Bronchial epithelial cell (primary cell): ENCODE data around the gene ERI2. TPM values are rescaled to one million over a fixed set of nuclear protein-coding genes. Genes with fewer than 3 reads are reported as not detected.

ENCODE experiments used
- DNase-seq: peaks from one replicate; pipeline ENCODE4 v3.0.0-alpha.2; 2010; ENCODE audit warnings: low read depth
- FAIRE-seq: peaks from 2 replicates; lab custom pipeline; 2011; peaks lifted over from hg19 to GRCh38; lab: Jason Lieb, UNC
- H3K27me3 ChIP-seq: 2 replicates; pipeline ENCODE4 v1.5.1; 2011; ENCODE audit warnings: low read length; ENCODE audit not compliant: control insufficient read depth, insufficient read depth
- H3K36me3 ChIP-seq: 2 replicates; pipeline ENCODE4 v1.5.1; 2011; ENCODE audit warnings: low read length; ENCODE audit not compliant: control insufficient read depth, insufficient read depth
- H3K4me3 ChIP-seq: 2 replicates; pipeline ENCODE4 v1.5.1; 2011; ENCODE audit warnings: mild to moderate bottlenecking, low read depth, low read length, control low read depth
- CTCF ChIP-seq: IDR thresholded peaks from 2 replicates; pipeline ENCODE4 v1.5.1; 2011; ENCODE audit warnings: mild to moderate bottlenecking, moderate library complexity, low read length, control low read depth, inconsistent platforms; ENCODE audit not compliant: insufficient read depth, severe bottlenecking
- total RNA-seq: library from RNA; depleted of rRNA; stranded (reverse); fragments of >200 nt; gene quantifications from 2 replicates; pipeline ENCODE4 v1.2.1, GENCODE V29; 2014

The ERI2 gene
- total RNA-seq, 1 donor from 2014 or later, result 16.6 TPM

DNA sequence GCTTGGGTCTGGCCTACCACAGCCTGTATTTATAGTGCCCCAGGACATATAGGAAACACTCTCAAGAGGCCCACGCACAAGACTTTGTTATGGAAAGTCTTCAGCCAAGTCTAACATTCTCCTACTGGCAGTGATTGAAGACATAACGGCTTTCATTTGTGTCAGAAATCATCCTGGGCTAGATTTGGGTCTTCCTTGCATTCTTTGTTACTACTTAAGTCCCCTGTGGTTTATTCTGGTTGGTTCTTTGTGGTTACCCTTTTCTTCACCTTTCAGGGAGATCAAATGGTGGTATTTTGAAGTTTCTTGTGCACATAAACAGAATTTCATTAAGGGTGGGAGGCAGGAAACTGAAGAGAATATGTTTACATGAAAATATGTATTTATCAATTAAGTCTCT is 37.8 kb upstream of the ERI2 start:
- Histone ChIP-seq H3K27me3 (no peaks in the 10 kb centered on the region), H3K4me3 (no peak overlapping the region), H3K36me3 (no peaks in the 10 kb centered on the region)
- no peak for FAIRE-seq
- no peak for TF ChIP-seq CTCF
- no peak for DNase-seq

DNA sequence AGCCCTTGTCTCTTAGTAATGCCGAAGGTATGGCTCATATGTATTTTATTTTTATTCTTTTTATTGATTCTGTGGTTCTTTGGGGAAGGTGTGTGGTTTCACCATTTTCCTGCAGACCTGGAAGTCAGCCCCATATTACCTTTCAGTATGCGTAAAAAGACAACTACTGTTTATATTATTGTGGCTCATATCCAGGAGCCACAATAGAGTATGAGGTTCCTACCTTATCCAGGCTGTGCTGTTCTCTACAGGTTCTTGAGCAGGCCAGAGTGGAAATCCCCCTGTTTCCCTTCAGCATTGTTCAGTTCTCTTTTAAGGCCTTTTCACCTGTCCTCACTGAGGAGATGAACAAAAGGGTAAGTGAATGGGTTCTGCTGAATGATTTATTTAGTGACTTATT is 33.2 kb upstream of the ERI2 start:
- H3K27me3 ChIP-seq, result no peaks in the 10 kb centered on the region
- FAIRE-seq (no peak), DNase-seq (no peak)
- H3K36me3 ChIP-seq, result no peaks in the 10 kb centered on the region
- TF ChIP-seq CTCF, result no peak
- no peak overlapping the region for H3K4me3 ChIP-seq

GRCh38 chr16:20838240-20838639 is 32.0 kb upstream of the ERI2 start:
- Histone ChIP-seq H3K4me3 (no peak overlapping the region), H3K36me3 (no peaks in the 10 kb centered on the region), H3K27me3 (no peaks in the 10 kb centered on the region)
- FAIRE-seq, result no peak
- no peak for DNase-seq
- no peak for TF ChIP-seq CTCF

DNA sequence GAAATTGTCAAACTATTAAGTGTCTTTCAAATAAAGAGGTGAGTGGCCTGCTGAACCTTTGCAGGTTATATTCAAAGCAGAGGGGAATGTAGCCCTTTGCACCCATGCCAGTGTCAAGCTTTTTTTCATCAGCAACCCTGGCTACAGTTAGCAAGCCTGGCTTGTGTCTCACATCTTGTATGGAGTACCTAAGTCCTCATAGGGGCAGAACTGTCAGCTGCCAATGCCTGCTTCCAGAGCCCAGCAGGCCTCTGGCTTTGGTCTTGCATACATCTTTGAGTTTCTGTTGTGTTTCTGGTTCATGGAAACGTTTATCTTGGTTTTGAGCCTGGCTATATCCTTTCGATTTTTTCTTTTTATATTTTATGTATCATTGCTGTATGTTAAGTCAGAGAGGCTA is 26.8 kb upstream of the ERI2 start:
- H3K4me3 ChIP-seq, result no peak overlapping the region
- TF ChIP-seq CTCF, result no peak
- DNase-seq (no peak), FAIRE-seq (no peak)
- H3K36me3 ChIP-seq, result no peaks in the 10 kb centered on the region
- H3K27me3 ChIP-seq, result no peaks in the 10 kb centered on the region

DNA sequence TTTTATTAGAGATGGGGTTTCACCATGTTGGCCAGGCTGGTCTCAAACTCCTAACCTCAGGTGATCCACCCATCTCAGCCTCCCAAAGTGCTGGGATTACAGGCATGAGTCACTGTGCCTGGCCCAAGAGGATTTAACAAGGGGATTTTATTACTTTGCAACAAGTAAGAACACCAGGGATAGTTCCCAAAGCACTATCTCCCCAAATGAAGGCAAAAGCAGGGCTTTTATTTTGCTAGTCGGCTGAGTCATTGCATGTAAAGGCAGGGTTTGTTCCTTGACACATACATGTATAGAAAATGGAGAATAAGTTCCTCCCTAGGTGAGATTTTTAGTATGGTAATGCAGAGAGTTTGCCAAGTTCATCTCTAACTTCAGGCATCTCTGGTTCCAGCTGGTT is 24.1 kb upstream of the ERI2 start:
- Histone ChIP-seq H3K27me3 (no peaks in the 10 kb centered on the region), H3K4me3 (no peak overlapping the region), H3K36me3 (no peaks in the 10 kb centered on the region)
- TF ChIP-seq CTCF, result no peak
- FAIRE-seq (no peak), DNase-seq (no peak)

- no peak for FAIRE-seq
- no peaks in the 10 kb centered on the region for H3K27me3 ChIP-seq
- no peaks in the 10 kb centered on the region for H3K36me3 ChIP-seq
- DNase-seq, result no peak
- H3K4me3 ChIP-seq, result no peak overlapping the region
- no peak for TF ChIP-seq CTCF
These were observed 23.3 kb upstream of the ERI2 start for GRCh38 chr16:20829536-20829935.
